GM10847 (cell line): ENCODE measurements around the gene GK.

ENCODE experiments used
- POLR2A ChIP-seq: IDR thresholded peaks from 2 replicates; pipeline ENCODE4 v1.6.1; 2011; ENCODE audit not compliant: insufficient read length; ENCODE audit errors: extremely low read depth

GK gene

DNA sequence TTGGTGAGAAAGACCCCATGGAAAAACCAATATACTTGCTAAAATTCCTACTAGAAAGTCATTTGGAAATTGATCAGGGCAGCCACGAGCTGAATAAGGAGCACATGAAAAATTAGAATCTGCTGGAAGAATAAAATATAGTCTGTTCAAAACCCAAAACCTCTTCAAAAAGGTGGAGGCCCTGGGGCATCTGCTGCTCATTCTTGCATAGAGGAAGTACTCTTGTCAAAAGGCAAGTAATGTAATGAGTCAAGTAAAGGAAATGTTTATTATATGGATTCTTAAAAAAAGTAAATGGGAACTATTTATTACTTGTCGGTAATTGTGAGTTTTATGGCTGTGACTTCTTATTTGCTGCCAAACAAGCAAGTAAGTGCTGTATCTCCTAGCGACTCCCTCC lies 109.5 kb downstream of the GK start:
- no peak for TF ChIP-seq POLR2A

DNA sequence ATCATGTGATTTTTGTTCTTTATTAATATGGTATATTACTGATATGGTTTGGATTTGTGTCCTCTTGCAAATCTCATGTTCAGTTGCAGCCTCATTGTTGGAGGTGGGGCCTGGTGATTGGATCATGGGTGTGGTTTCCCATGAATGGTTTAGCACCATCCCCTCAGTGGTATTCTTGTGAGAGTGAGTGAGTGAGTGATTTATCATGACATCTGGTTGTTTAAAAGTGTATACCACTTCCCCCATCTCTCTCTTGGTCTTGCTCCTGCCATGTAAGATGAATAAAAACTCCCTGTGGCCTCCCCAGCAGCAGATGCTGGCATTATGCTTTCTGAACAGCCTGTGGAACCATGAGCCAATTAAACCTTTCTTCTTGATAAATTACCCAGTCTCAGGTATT lies 124.4 kb downstream of the GK start:
- no peak for TF ChIP-seq POLR2A

DNA sequence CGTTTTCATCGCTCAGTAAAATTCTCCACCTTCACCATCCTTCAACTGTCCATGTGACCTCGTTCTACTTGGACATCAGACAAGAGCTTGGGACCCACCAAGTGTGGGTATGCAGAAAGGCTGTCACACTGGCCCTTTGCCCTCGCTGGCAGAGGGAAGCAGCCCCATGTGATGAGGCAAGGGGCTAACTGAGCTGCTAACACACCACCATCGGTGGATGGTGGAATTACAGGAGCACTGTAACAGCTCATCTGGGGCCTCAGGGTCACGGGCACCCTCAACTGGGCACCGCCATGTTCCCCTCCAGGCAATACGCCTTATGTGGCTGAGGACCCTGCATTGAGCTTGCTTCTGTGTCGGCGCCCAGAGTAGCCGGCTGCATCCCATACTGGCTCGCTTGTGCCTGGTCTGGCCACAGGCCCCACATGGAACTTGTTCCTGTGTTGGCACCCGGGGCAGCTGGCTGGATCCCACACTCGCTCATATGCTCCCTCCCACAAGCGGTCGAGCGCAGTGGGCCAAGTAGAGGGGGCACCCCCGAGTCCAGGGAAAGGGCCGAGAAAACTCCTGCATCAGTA lies 126.3 kb downstream of the GK start:
- TF ChIP-seq POLR2A = no peak
